Measurements from ENCODE around the gene DYTN.

GRCh38 chr2:206765242-206766056 lies 47.3 kb upstream of the DYTN start, which contains the start of the genes FASTKD2 and MDH1B:
- TF ChIP-seq, protein P1, sequence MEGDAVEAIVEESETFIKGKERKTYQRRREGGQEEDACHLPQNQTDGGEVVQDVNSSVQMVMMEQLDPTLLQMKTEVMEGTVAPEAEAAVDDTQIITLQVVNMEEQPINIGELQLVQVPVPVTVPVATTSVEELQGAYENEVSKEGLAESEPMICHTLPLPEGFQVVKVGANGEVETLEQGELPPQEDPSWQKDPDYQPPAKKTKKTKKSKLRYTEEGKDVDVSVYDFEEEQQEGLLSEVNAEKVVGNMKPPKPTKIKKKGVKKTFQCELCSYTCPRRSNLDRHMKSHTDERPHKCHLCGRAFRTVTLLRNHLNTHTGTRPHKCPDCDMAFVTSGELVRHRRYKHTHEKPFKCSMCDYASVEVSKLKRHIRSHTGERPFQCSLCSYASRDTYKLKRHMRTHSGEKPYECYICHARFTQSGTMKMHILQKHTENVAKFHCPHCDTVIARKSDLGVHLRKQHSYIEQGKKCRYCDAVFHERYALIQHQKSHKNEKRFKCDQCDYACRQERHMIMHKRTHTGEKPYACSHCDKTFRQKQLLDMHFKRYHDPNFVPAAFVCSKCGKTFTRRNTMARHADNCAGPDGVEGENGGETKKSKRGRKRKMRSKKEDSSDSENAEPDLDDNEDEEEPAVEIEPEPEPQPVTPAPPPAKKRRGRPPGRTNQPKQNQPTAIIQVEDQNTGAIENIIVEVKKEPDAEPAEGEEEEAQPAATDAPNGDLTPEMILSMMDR (IDR thresholded peaks at IDR 0.05) = no peak
- TF ChIP-seq ZFX (IDR thresholded peaks at IDR 0.05; ENCODE audit: borderline replicate concordance) = no peak
